Measurements from ENCODE around the gene SLC7A11. TPM values are rescaled to one million over a fixed set of nuclear protein-coding genes. Genes with fewer than 3 reads are reported as not detected.

The SLC7A11 gene
- total RNA-seq, 1 experiment from 2014 or later, result 10.1 TPM

- TF ChIP-seq ZBTB43 (CRISPR knock-in tag; IDR thresholded peaks at IDR 0.05) (no peak), ZNF396 (CRISPR knock-in tag; IDR thresholded peaks at IDR 0.05; ENCODE audit: borderline replicate concordance) (no peak), TP53 (CRISPR knock-in tag; IDR thresholded peaks at IDR 0.05) (no peak), OVOL2 (CRISPR knock-in tag; IDR thresholded peaks at IDR 0.05; ENCODE audit: borderline replicate concordance) (no peak), PRRX2 (CRISPR knock-in tag; IDR thresholded peaks at IDR 0.05) (no peak), ESRRA (CRISPR knock-in tag; IDR thresholded peaks at IDR 0.05; ENCODE audit: borderline replicate concordance) (no peak), ZNF138 (CRISPR knock-in tag; conservative IDR thresholded peaks at IDR 0.05) (no peak), MLX (CRISPR knock-in tag; IDR thresholded peaks at IDR 0.05) (no peak), TEAD1 (CRISPR knock-in tag; IDR thresholded peaks at IDR 0.05) (no peak), GTF2I (CRISPR knock-in tag; conservative IDR thresholded peaks at IDR 0.05) (no peak), IRF1 (CRISPR knock-in tag; IDR thresholded peaks at IDR 0.05) (no peak), EMX1 (CRISPR knock-in tag; IDR thresholded peaks at IDR 0.05) (no peak), ZNF317 (CRISPR knock-in tag; IDR thresholded peaks at IDR 0.05; ENCODE audit: borderline replicate concordance, low read depth) (no peak), JUN (CRISPR knock-in tag; IDR thresholded peaks at IDR 0.05) (no peak)
Observed at GRCh38 chr4:138209094-138209493, 33.1 kb downstream of the SLC7A11 start (continued).

- H3K9me3 Mint-ChIP-seq, result no peaks in the 10 kb centered on the region
- DNase-seq (ENCODE audit: low spot score) (no peak), ATAC-seq (no peak)
- H3K27me3 Mint-ChIP-seq (ENCODE audit: low read depth), result no peaks in the 10 kb centered on the region
- no peak overlapping the region for H3K4me3 Mint-ChIP-seq
- H3K4me1 Mint-ChIP-seq, result peaks cover 20% of the 10 kb centered on the region
- CTCF ChIA-PET, result interaction anchor here (1.0 to 1.9 kb wide), 3 partner anchors 11 to 665 kb away, joined by 3 to 6 read pairs (median 5); no protein-coding TSS in a partner anchor
- POLR2A ChIA-PET, result no interaction called here
- no peaks in the 10 kb centered on the region for H3K36me3 Mint-ChIP-seq
- no peak overlapping the region for H3K27ac Mint-ChIP-seq
- TF ChIP-seq ATF1 (CRISPR knock-in tag; IDR thresholded peaks at IDR 0.05), result no peak
- TF ChIP-seq MYBL2 (CRISPR knock-in tag; IDR thresholded peaks at IDR 0.05), result no peak
- TF ChIP-seq ZMAT4 (CRISPR knock-in tag; IDR thresholded peaks at IDR 0.05), result no peak
- no peak for TF ChIP-seq PRRX2 (CRISPR knock-in tag; IDR thresholded peaks at IDR 0.05)
- no peak for TF ChIP-seq AR (CRISPR knock-in tag; IDR thresholded peaks at IDR 0.05)
- no peak for TF ChIP-seq RELA (CRISPR knock-in tag; IDR thresholded peaks at IDR 0.05; ENCODE audit: borderline replicate concordance)
- TF ChIP-seq ESRRA (CRISPR knock-in tag; IDR thresholded peaks at IDR 0.05; ENCODE audit: borderline replicate concordance), result no peak
- no peak for TF ChIP-seq ZNF317 (CRISPR knock-in tag; IDR thresholded peaks at IDR 0.05; ENCODE audit: borderline replicate concordance, low read depth)
- no peak for TF ChIP-seq ATF3 (CRISPR knock-in tag; conservative IDR thresholded peaks at IDR 0.05)
- no peak for TF ChIP-seq NFATC4 (CRISPR knock-in tag; IDR thresholded peaks at IDR 0.05)
- TF ChIP-seq AFF4 (CRISPR knock-in tag; IDR thresholded peaks at IDR 0.05; ENCODE audit: borderline replicate concordance), result no peak
- no peak for TF ChIP-seq CDX4 (CRISPR knock-in tag; IDR thresholded peaks at IDR 0.05; ENCODE audit: borderline replicate concordance)
- TF ChIP-seq ERG (CRISPR knock-in tag; IDR thresholded peaks at IDR 0.05), result no peak
Observed at GRCh38 chr4:138205531-138206233, 36.5 kb downstream of the SLC7A11 start.

Data from WTC11 (cell line).